ENCODE results near the gene CHST9. TPM values are rescaled to one million over a fixed set of nuclear protein-coding genes. Genes with fewer than 3 reads are reported as not detected.

Gene CHST9
- total RNA-seq, 1 experiment from 2014 or later, result 3.5 TPM

DNA sequence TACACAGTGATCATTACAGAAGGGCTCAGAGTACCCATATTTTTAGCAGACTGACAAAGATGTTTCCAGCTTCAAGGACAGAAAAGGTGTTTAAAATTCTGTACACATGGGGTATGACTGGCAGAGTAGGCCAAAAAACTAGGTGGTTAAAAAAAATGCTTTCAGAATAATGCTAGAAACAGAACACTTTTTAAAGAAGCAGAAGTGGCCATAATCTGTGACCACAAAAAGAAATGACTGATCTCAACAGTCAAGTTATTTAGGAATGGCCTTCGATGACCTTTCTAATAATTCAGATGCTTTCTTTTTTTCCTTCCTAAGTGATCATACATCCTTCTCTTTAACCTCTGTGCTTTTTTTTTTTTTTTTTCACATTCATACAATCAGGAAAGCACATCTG is 315.5 kb downstream of the CHST9 start:
- Histone ChIP-seq H3K4me2 (ENCODE audit: insufficient read depth, insufficient read length, low read length) (no peak overlapping the region), H2BK120ac (ENCODE audit: low read depth, low read length, poor library complexity, severe bottlenecking) (no peak overlapping the region), H3K14ac (ENCODE audit: insufficient read depth, low read length) (no peak overlapping the region), H3K27me3 (ENCODE audit: insufficient read depth, low read length) (no peaks in the 10 kb centered on the region), H3K56ac (ENCODE audit: insufficient read length, low read depth, low read length) (no peak overlapping the region), H2BK15ac (ENCODE audit: low read depth, low read length) (no peak overlapping the region), H3T11ph (ENCODE audit: low read length) (no peak overlapping the region), H3K9ac (ENCODE audit: extremely low read depth, insufficient read length, low read length) (no peak overlapping the region), H3K23ac (ENCODE audit: insufficient read length, low read depth, low read length) (no peak overlapping the region), H3K79me1 (ENCODE audit: insufficient read depth, low read depth, low read length, poor library complexity, severe bottlenecking) (no peaks in the 10 kb centered on the region), H4K20me1 (ENCODE audit: control insufficient read depth, insufficient read depth, insufficient read length) (no peaks in the 10 kb centered on the region), H4K91ac (ENCODE audit: insufficient read length, low read depth, low read length) (no peak overlapping the region), H3K4ac (ENCODE audit: low read depth, low read length) (no peak overlapping the region), H2AFZ (ENCODE audit: low read length) (no peak overlapping the region), H3K18ac (ENCODE audit: insufficient read length, low read depth, low read length) (no peak overlapping the region), H2AK5ac (ENCODE audit: insufficient read length, low read length) (no peak overlapping the region), H3K23me2 (ENCODE audit: insufficient read length, low read depth, low read length, poor library complexity, severe bottlenecking) (no peaks in the 10 kb centered on the region), H3K27ac (ENCODE audit: insufficient read length, low read depth, low read length) (no peak overlapping the region), H2BK20ac (ENCODE audit: low read depth, low read length, poor library complexity, severe bottlenecking) (no peak overlapping the region), H3K79me2 (ENCODE audit: insufficient read depth, low read length) (no peaks in the 10 kb centered on the region), H3K4me1 (ENCODE audit: insufficient read depth, low read length) (no peaks in the 10 kb centered on the region; the same call in 1 of the 2 replicates), H4K8ac (replicated peaks; ENCODE audit: insufficient read length, low read depth, low read length) (no peak overlapping the region), H2BK5ac (ENCODE audit: insufficient read length, low read length) (no peak overlapping the region), H4K5ac (ENCODE audit: insufficient read length, low read depth, low read length) (no peak overlapping the region), H3K9me3 (ENCODE audit: control insufficient read depth, low read depth, low read length) (no peaks in the 10 kb centered on the region), H2BK12ac (ENCODE audit: insufficient read length, low read depth, low read length) (no peak overlapping the region)
- H3K27me3 Mint-ChIP-seq (ENCODE audit: low read depth), result peaks cover 7% of the 10 kb centered on the region; the same call in 1 of the 2 replicates
- H3K4me1 Mint-ChIP-seq, result peaks cover 10 to 16% of the 10 kb centered on the region in 2 experiments
- H3K27ac Mint-ChIP-seq, result no peak overlapping the region
- no peak overlapping the region for H3K4me3 Mint-ChIP-seq
- DNase-seq, result no peak
- H3K36me3 Mint-ChIP-seq (ENCODE audit: insufficient read depth in 1 of 3, low read depth in 3 of 3), result no peaks in the 10 kb centered on the region
- no peaks in the 10 kb centered on the region for H3K9me3 Mint-ChIP-seq
- WGBS (ENCODE audit: extremely low coverage, insufficient read length, low lambda C conversion rate), result no CpG with 5 or more reads among the region's 1 CpG
- TF ChIP-seq, protein P1, sequence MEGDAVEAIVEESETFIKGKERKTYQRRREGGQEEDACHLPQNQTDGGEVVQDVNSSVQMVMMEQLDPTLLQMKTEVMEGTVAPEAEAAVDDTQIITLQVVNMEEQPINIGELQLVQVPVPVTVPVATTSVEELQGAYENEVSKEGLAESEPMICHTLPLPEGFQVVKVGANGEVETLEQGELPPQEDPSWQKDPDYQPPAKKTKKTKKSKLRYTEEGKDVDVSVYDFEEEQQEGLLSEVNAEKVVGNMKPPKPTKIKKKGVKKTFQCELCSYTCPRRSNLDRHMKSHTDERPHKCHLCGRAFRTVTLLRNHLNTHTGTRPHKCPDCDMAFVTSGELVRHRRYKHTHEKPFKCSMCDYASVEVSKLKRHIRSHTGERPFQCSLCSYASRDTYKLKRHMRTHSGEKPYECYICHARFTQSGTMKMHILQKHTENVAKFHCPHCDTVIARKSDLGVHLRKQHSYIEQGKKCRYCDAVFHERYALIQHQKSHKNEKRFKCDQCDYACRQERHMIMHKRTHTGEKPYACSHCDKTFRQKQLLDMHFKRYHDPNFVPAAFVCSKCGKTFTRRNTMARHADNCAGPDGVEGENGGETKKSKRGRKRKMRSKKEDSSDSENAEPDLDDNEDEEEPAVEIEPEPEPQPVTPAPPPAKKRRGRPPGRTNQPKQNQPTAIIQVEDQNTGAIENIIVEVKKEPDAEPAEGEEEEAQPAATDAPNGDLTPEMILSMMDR (conservative IDR thresholded peaks at IDR 0.05), result no peak

All from H9 (cell line).